Osteocyte (in vitro differentiated cells): ENCODE data around the gene MTPN. TPM values are rescaled to one million over a fixed set of nuclear protein-coding genes. Genes with fewer than 3 reads are reported as not detected.

Source experiments
- DNase-seq: peaks from one replicate; pipeline ENCODE4 v3.0.0; 2021; ENCODE audit warnings: mixed read lengths; ENCODE audit not compliant: unreplicated experiment; ENCODE audit errors: extremely low spot score
- H3K27ac Mint-ChIP-seq: one replicate; pipeline ENCODE4 v1.8.0; 2021; ENCODE audit warnings: mild to moderate bottlenecking, mixed read lengths; ENCODE audit not compliant: unreplicated experiment
- H3K27me3 Mint-ChIP-seq: one replicate; pipeline ENCODE4 v1.8.0; 2021; ENCODE audit warnings: mixed read lengths; ENCODE audit not compliant: unreplicated experiment
- H3K36me3 Mint-ChIP-seq: one replicate; pipeline ENCODE4 v1.8.0; 2021; ENCODE audit warnings: mixed read lengths; ENCODE audit not compliant: unreplicated experiment
- H3K4me1 Mint-ChIP-seq: one replicate; pipeline ENCODE4 v1.8.0; 2021; ENCODE audit warnings: mixed read lengths; ENCODE audit not compliant: unreplicated experiment
- H3K4me3 Mint-ChIP-seq: one replicate; pipeline ENCODE4 v1.8.0; 2021; ENCODE audit warnings: mild to moderate bottlenecking, moderate library complexity, mixed read lengths; ENCODE audit not compliant: unreplicated experiment
- H3K9me3 Mint-ChIP-seq: one replicate; pipeline ENCODE4 v1.8.0; 2021; ENCODE audit warnings: mixed read lengths; ENCODE audit not compliant: unreplicated experiment
- CTCF ChIP-seq: fragments of 200-600 bp; sonication (generic); IDR thresholded peaks from 2 replicates; pipeline ENCODE4 v1.5.0; 2021; ENCODE audit warnings: antibody characterized with exemption, mild to moderate bottlenecking, moderate library complexity
- total RNA-seq: library from RNA; stranded (reverse); gene quantifications from 2 replicates; pipeline ENCODE4 v1.2.1, GENCODE V29; 2021

MTPN gene
- total RNA-seq, 1 donor from 2014 or later = 140 TPM

- Mint-ChIP-seq H3K4me1 (no peaks in the 10 kb centered on the region), H3K9me3 (peaks cover 5% of the 10 kb centered on the region)
Observed at GRCh38 chr7:135886345-135887132, 90.6 kb downstream of the MTPN start.

GRCh38 chr7:135884495-135885232, 92.5 kb downstream of the MTPN start:
- no peaks in the 10 kb centered on the region for H3K4me1 Mint-ChIP-seq
- no peak for TF ChIP-seq CTCF

More at GRCh38 chr7:135886345-135887132, 90.6 kb downstream of the MTPN start:
- H3K36me3 Mint-ChIP-seq = no peaks in the 10 kb centered on the region
- DNase-seq = no peak
- no peak for TF ChIP-seq CTCF
- H3K27me3 Mint-ChIP-seq = peaks cover 12% of the 10 kb centered on the region
- no peak overlapping the region for H3K4me3 Mint-ChIP-seq
- H3K27ac Mint-ChIP-seq = no peak overlapping the region

GRCh38 chr7:135879233-135879632, 97.9 kb downstream of the MTPN start:
- H3K4me3 Mint-ChIP-seq = no peak overlapping the region
- DNase-seq = no peak
- TF ChIP-seq CTCF = no peak
- H3K4me1 Mint-ChIP-seq = no peaks in the 10 kb centered on the region
- peaks cover 22% of the 10 kb centered on the region for H3K27me3 Mint-ChIP-seq
- H3K36me3 Mint-ChIP-seq = no peaks in the 10 kb centered on the region
- H3K27ac Mint-ChIP-seq = no peak overlapping the region
- H3K9me3 Mint-ChIP-seq = no peaks in the 10 kb centered on the region

More at GRCh38 chr7:135884495-135885232, 92.5 kb downstream of the MTPN start:
- peaks cover 5% of the 10 kb centered on the region for H3K9me3 Mint-ChIP-seq
- H3K27me3 Mint-ChIP-seq = peaks cover 12% of the 10 kb centered on the region
- no peak for DNase-seq
- no peaks in the 10 kb centered on the region for H3K36me3 Mint-ChIP-seq
- H3K27ac Mint-ChIP-seq = no peak overlapping the region
- no peak overlapping the region for H3K4me3 Mint-ChIP-seq

GRCh38 chr7:135878284-135878683, 98.9 kb downstream of the MTPN start:
- DNase-seq = no peak
- Mint-ChIP-seq H3K27ac (no peak overlapping the region), H3K4me1 (no peaks in the 10 kb centered on the region), H3K9me3 (no peaks in the 10 kb centered on the region), H3K27me3 (peaks cover 26% of the 10 kb centered on the region), H3K36me3 (no peaks in the 10 kb centered on the region), H3K4me3 (no peak overlapping the region)
- TF ChIP-seq CTCF = no peak

GRCh38 chr7:135877805-135878204, 99.4 kb downstream of the MTPN start:
- no peak overlapping the region for H3K27ac Mint-ChIP-seq
- no peaks in the 10 kb centered on the region for H3K36me3 Mint-ChIP-seq
- TF ChIP-seq CTCF = no peak
- DNase-seq = no peak
- H3K4me3 Mint-ChIP-seq = no peak overlapping the region
- H3K27me3 Mint-ChIP-seq = peaks cover 26% of the 10 kb centered on the region
- H3K9me3 Mint-ChIP-seq = no peaks in the 10 kb centered on the region
- no peaks in the 10 kb centered on the region for H3K4me1 Mint-ChIP-seq
